ENCODE data around the gene PTPRD. TPM values are rescaled to one million over a fixed set of nuclear protein-coding genes. Genes with fewer than 3 reads are reported as not detected.

The PTPRD gene
- total RNA-seq, 1 donor = 26.3 TPM

- TF ChIP-seq, protein P1, sequence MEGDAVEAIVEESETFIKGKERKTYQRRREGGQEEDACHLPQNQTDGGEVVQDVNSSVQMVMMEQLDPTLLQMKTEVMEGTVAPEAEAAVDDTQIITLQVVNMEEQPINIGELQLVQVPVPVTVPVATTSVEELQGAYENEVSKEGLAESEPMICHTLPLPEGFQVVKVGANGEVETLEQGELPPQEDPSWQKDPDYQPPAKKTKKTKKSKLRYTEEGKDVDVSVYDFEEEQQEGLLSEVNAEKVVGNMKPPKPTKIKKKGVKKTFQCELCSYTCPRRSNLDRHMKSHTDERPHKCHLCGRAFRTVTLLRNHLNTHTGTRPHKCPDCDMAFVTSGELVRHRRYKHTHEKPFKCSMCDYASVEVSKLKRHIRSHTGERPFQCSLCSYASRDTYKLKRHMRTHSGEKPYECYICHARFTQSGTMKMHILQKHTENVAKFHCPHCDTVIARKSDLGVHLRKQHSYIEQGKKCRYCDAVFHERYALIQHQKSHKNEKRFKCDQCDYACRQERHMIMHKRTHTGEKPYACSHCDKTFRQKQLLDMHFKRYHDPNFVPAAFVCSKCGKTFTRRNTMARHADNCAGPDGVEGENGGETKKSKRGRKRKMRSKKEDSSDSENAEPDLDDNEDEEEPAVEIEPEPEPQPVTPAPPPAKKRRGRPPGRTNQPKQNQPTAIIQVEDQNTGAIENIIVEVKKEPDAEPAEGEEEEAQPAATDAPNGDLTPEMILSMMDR (IDR thresholded peaks at IDR 0.05; ENCODE audit: insufficient read depth, low read depth, low read length) = no peak
- no peak for DNase-seq (ENCODE audit: low read depth)
- H3K4me3 ChIP-seq (ENCODE audit: low read depth, low read length) = no peak overlapping the region
Observed at GRCh38 chr9:8677741-8678140, 1935.1 kb downstream of the PTPRD start.

- DNase-seq (ENCODE audit: low read depth) = no peak
- no peak overlapping the region for H3K4me3 ChIP-seq (ENCODE audit: low read depth, low read length)
- TF ChIP-seq, protein P1 (IDR thresholded peaks at IDR 0.05; ENCODE audit: insufficient read depth, low read depth, low read length) = no peak
Observed at GRCh38 chr9:8674536-8674935, 1938.3 kb downstream of the PTPRD start.

DNA sequence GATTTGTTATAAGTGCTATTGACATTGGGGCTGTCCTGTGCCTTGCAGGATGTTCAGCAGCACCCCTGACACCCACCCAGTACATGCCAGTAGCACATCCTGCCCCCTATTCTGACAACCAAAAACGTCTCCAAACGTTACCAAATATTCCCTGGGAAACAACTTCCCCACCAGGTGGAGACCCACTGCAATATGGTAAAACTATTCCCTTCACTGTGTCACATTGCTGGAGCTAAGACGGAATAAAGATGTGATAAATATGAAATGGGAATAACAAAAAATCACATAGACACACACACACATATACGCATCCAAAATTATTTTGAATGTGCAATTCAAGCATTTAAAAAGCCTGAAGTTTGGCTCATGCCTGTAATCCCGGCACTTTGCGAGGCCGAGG lies 1939.0 kb downstream of the PTPRD start:
- DNase-seq (ENCODE audit: low read depth) = no peak
- H3K4me3 ChIP-seq (ENCODE audit: low read depth, low read length) = no peak overlapping the region
- TF ChIP-seq, protein P1 (IDR thresholded peaks at IDR 0.05; ENCODE audit: insufficient read depth, low read depth, low read length) = no peak

DNA sequence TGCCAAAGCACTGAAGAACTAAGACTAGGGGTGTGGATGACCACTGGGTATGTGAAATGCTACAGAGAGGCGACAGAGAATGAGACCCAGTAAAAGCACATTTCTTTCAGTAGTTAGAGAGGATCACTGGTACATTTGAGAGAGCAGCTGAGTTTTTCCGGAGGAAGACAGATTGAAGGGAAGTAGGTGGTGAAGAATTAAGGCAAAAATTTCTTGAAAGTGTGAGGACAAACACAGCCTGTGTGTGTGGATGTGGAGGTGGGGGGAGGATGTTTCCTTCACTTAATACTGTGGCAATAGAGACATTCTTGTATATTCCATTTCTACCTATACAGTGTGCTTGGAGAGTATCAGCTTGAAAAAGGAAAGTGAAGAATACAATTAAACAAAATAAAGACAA lies 1942.1 kb downstream of the PTPRD start:
- H3K4me3 ChIP-seq (ENCODE audit: low read depth, low read length) = no peak overlapping the region
- DNase-seq (ENCODE audit: low read depth) = no peak
- TF ChIP-seq, protein P1 (IDR thresholded peaks at IDR 0.05; ENCODE audit: insufficient read depth, low read depth, low read length) = no peak

- TF ChIP-seq, protein P1 (IDR thresholded peaks at IDR 0.05; ENCODE audit: insufficient read depth, low read depth, low read length) = no peak
Observed at GRCh38 chr9:8668751-8669150, 1944.1 kb downstream of the PTPRD start.

GRCh38 chr9:8668231-8668630 lies 1944.6 kb downstream of the PTPRD start:
- H3K4me3 ChIP-seq (ENCODE audit: low read depth, low read length) = no peak overlapping the region
- DNase-seq (ENCODE audit: low read depth) = no peak
- TF ChIP-seq, protein P1 (IDR thresholded peaks at IDR 0.05; ENCODE audit: insufficient read depth, low read depth, low read length) = no peak

More at GRCh38 chr9:8668751-8669150, 1944.1 kb downstream of the PTPRD start:
- H3K4me3 ChIP-seq (ENCODE audit: low read depth, low read length) = no peak overlapping the region
- no peak for DNase-seq (ENCODE audit: low read depth)

DNA sequence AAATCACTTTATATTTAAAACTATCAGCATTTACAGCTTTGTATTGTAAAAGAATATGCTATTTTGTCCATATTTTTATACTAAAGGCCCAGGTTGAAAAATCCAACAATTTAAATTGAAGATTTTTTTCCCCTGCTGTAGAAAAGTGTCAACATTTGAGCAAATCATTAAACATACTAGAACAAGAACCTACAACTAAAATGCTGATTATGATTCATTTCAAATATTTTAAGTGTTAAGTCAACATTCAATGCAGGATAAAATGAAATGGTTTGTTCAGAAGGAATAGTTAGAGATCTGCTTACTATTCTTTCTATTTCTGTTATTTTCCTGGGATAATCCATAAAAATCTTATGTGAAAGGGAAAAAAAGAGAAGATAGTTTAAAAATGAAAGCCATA lies 1946.7 kb downstream of the PTPRD start:
- TF ChIP-seq, protein P1 (IDR thresholded peaks at IDR 0.05; ENCODE audit: insufficient read depth, low read depth, low read length) = no peak

More for the DNA sequence above, 1946.7 kb downstream of the PTPRD start:
- no peak overlapping the region for H3K4me3 ChIP-seq (ENCODE audit: low read depth, low read length)
- no peak for DNase-seq (ENCODE audit: low read depth)

Data from fibroblast of villous mesenchyme (primary cell).